ENCODE results near the gene BRF1. TPM values are rescaled to one million over a fixed set of nuclear protein-coding genes. Genes with fewer than 3 reads are reported as not detected.
A peak's percentile ranks its signal among the peaks of the same experiment; 100 is the strongest.
"Not testable (repeated sequence)": the region's sequence is repeated elsewhere in the genome, so short reads cannot be mapped to it uniquely, and the experiment has no call there.

BRF1 gene
- total RNA-seq, 1 experiment from 2014 or later, result 13.0 TPM

- no peak for DNase-seq (ENCODE audit: low read depth)
Observed at GRCh38 chr14:105290621-105291346, 10.0 kb downstream of the BRF1 start.

- DNase-seq (ENCODE audit: low read depth), result not testable (repeated sequence)
Observed at GRCh38 chr14:105288936-105289335, 11.9 kb downstream of the BRF1 start.

- DNase-seq (ENCODE audit: low read depth), result no peak
Observed at GRCh38 chr14:105287249-105288102, 13.3 kb downstream of the BRF1 start.

GRCh38 chr14:105286759-105287144 is 14.0 kb downstream of the BRF1 start:
- DNase-seq (ENCODE audit: low read depth), result no peak

- no peak for DNase-seq (ENCODE audit: low read depth)
Observed at GRCh38 chr14:105285174-105285573, 15.6 kb downstream of the BRF1 start.

GRCh38 chr14:105283899-105284298 is 16.9 kb downstream of the BRF1 start:
- DNase-seq (ENCODE audit: low read depth), result no peak

GRCh38 chr14:105283028-105283427 is 17.8 kb downstream of the BRF1 start:
- no peak for DNase-seq (ENCODE audit: low read depth)

- DNase-seq (ENCODE audit: low read depth), result no peak
Observed at GRCh38 chr14:105282098-105282725, 18.6 kb downstream of the BRF1 start.

GRCh38 chr14:105281371-105282097 is 19.3 kb downstream of the BRF1 start:
- peak; percentile 55 for DNase-seq (ENCODE audit: low read depth)

GRCh38 chr14:105280525-105280924 is 20.3 kb downstream of the BRF1 start:
- DNase-seq (ENCODE audit: low read depth), result no peak

GRCh38 chr14:105279642-105280361 is 21.0 kb downstream of the BRF1 start:
- DNase-seq (ENCODE audit: low read depth), result no peak

GRCh38 chr14:105277448-105277847 is 23.4 kb downstream of the BRF1 start:
- not testable (repeated sequence) for DNase-seq (ENCODE audit: low read depth)

GRCh38 chr14:105275267-105275946 is 25.4 kb downstream of the BRF1 start:
- DNase-seq (ENCODE audit: low read depth), result peak; percentile 9

- DNase-seq (ENCODE audit: low read depth), result no peak
Observed at GRCh38 chr14:105274637-105275036, 26.2 kb downstream of the BRF1 start.

GRCh38 chr14:105273062-105273461 is 27.7 kb downstream of the BRF1 start:
- DNase-seq (ENCODE audit: low read depth), result no peak

- DNase-seq (ENCODE audit: low read depth), result no peak
Observed at GRCh38 chr14:105272623-105273022, 28.2 kb downstream of the BRF1 start.

GRCh38 chr14:105271224-105271890 is 29.4 kb downstream of the BRF1 start:
- no peak for DNase-seq (ENCODE audit: low read depth)

- DNase-seq (ENCODE audit: low read depth), result no peak
Observed at GRCh38 chr14:105269405-105269804, 31.4 kb downstream of the BRF1 start.

- no peak for DNase-seq (ENCODE audit: low read depth)
Observed at GRCh38 chr14:105268736-105269354, 32.0 kb downstream of the BRF1 start.
